HG03196 (cell line): ENCODE results near the gene TBC1D5.
"Not testable (repeated sequence)": the region's sequence is repeated elsewhere in the genome, so short reads cannot be mapped to it uniquely, and the experiment has no call there.

Experiments
- ATAC-seq: cut with Tn5 transposase; IDR thresholded peaks from one replicate; pipeline ENCODE4 v1.9.1; 2021; ENCODE audit not compliant: unreplicated experiment

The TBC1D5 gene

DNA sequence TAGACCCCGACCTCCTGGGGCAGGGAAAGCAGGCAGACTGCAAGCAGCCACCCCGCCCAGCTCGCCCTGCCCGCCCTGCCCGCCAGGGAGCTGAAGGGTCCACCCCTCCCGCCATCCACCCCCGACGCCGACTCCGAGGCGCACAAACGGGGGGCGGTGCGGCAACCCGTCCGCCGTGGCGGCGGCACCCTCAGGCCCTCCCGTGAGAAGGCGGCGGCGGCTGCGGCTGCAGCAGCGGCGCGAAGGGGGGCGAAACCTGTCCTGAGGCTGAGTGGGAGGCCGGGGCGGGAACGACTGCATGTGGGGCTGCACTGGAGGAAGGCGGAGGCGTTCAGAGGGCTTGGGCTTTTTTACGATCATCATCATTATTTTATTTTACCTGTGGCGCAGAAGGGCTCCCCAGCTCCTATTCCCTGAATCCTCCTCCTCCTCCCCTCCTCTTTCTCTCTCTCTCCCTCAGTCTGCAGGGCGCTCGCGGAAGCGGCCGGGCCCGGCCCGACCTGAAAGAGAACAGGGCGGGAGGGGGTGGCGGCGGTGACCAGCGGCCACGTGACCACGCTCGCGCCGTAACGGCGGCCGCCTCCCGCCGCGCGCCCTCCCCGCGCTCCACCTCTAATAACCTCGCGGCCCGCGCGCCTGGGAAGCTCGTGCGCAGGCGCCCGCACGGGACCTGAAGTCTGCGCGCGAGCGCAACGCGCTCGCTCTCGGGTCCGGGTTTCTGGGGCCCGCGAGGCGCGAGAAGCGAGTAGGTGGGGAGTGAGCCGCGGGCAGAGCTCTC lies at the start of gene TBC1D5:
TSS of gene TBC1D5 (minus strand) at position 530 of the 778 bp plus-strand sequence. CDS start 234,061 bp downstream, outside the sequence.
- peak; percentile 78 for ATAC-seq

GRCh38 chr3:17783426-17783825 lies 41.0 kb upstream of the TBC1D5 start:
- no peak for ATAC-seq

DNA sequence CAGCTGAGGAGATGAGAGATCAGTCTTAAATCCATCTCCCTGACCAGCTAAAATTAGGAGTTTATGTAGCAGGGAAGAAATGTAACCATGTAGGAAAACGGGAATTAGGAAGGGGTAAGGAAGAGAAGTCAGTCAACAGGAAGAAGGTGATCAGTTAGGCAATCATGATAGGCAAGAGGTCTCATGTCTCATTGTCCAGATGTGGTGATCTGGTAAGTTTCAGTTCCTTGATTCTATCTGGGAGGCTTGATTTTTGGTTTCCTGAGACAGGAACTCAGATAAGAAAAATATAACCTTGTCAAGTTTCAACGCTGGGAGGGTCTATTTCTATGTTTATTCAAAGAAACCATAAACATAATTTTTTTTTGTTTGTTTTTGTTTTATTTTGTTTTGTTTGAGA lies 40.3 kb upstream of the TBC1D5 start:
- ATAC-seq: no peak

DNA sequence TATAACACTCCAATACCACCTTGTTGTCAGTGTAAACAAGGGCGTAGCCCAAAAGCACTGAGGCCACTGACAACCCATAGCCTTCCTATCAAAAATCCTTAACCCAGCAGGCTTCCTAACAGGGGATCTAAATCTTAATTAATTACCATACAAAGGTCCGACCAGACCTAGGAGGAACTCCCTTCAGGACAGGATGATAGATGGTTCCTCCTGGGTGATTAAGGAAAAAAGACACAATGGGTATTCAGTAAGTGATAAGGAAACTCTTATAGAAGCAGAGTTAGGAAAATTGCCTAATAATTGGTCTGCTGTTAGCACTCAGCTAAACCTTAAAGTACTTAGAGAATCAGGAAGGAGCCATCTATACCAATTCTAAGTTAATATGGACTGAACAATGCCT lies 37.9 kb upstream of the TBC1D5 start:
- not testable (repeated sequence) for ATAC-seq

DNA sequence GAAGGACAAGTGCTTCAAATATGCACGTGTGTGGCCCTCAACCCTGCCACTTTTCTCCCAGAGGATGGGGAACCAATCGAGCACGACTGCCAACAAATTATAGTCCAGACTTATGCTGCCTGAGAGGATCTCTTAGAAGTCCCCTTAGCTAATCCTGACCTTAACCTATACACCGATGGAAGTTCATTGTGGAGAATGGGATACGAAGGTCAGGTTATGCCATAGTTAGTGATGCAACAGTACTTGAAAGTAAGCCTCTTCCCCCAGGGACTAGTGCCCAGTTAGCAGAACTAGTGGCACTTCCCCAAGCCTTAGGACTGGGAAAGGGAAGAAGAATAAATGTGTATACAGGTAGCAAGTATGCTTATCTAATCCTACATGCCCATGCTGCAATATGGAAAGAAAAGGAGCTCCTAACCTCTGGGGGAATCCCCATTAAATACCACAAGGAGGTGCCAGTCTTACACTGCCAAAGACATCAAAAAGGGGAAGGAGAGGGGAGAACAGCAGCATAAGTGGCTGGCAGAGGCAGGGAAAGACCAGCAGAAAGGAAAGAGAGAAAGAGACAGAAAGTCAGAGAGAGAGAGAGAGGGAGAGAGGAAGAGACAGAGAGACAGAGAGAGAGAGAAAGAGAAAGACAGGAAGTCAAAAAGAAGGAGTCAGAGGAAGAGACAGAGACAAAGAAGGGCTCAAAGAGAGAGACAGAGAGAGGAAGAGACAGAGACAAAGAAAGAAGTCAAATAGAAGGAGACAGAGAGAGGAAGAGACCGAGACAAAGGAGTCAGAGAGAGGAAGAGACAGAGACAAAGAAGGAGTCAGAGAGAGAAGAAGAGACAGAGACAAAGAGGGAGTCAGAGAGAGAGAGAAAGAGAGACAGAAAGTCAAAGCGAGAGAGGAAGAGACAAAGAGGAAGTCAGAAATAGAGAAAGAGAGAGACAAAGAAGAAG lies 37.1 kb upstream of the TBC1D5 start:
- not testable (repeated sequence) for ATAC-seq

DNA sequence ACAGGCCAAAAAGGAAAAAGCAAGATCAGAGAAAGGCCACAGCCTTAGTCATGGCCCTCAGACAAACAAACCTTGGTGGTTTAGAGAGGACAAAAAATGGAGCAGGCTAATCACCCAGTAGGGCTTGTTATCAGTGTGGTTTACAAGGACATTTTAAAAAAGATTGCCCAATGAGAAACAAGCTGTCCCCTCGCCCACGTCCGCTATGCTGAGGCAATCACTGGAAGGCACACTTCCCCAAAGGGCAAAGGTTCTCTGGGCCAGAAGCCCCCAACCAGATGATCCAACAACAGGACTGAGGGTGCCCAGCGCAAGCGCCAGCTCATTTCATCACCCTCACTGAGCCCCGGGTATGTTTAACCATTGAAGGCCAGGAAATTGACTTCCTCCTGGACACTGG lies 34.9 kb upstream of the TBC1D5 start:
- not testable (repeated sequence) for ATAC-seq

- ATAC-seq: no peak
These were observed 32.6 kb upstream of the TBC1D5 start for GRCh38 chr3:17775073-17775472.

DNA sequence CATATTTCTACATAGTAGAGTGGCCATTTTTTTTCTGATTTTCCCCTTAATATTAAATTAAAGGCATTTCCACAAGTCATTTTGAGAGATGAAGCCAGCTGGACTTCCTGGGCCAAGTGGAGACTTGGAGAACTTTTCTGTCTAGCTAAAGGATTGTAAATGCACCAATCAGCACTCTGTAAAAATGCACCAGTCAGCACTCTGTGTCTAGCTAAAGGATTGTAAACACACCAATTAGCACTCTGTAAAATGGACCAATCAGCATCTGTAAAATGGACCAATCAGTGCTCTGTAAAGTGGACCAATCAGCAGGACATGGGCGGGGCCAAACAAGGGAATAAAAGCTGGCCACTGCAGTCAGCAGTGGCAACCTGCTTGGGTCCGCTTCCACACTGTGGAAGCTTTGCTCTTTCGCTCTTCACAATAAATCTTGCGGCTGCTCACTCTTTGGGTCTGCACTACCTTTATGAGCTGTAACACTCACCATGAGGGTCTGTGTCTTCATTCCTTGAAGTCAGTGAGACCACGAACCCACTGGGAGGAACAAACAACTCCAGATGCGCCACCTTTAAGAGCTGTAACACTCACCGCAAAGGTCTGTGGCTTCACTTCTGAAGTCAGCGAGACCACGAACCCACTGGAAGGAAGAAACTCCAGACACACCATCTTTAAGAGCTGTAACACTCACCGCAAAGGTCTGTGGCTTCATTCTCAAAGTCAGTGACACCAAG lies 31.9 kb upstream of the TBC1D5 start:
- not testable (repeated sequence) for ATAC-seq

GRCh38 chr3:17772556-17772955 lies 30.1 kb upstream of the TBC1D5 start:
- no peak for ATAC-seq

- ATAC-seq: no peak
These were observed 29.0 kb upstream of the TBC1D5 start for GRCh38 chr3:17771177-17772017.

DNA sequence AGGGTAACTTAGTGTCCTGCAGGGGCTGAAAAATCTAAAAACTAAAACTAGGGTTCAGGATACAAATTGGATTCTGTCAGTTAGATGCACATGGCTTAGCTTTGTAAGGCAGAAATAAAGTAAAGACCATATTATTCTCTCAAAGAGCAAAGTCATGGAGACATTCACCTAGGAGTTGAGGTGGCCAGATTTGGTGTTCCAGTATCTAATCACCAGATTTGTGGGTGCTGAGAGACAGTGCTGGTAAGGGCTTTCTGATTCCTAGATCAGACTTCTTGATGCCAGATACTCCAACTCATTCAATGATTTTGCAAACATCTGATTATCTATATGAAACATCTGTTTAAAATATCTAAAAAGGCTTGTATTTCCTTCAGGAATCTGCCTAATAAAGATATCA lies 28.3 kb upstream of the TBC1D5 start:
- no peak for ATAC-seq

- peak; percentile 81 for ATAC-seq
These were observed 23.5 kb upstream of the TBC1D5 start for GRCh38 chr3:17765819-17766472.

DNA sequence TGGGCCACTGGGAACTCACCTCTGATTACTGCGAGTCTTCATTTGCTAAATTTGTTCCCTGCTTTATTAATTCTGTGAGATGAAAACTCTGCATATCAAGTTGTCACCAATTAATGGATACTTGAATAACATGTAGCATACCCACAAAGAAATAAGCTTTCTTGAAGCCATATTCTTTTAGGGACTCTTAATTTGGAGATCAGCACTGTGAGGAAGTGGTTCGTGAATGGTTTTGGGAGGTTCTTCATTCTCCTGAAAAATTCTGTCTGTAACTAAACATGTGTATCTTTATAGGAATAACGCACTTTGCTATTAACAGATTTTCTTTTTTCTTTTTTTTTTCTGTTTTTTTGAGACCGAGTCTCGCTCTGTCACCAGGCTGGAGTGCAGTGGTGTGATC lies 19.1 kb upstream of the TBC1D5 start:
- no peak for ATAC-seq

DNA sequence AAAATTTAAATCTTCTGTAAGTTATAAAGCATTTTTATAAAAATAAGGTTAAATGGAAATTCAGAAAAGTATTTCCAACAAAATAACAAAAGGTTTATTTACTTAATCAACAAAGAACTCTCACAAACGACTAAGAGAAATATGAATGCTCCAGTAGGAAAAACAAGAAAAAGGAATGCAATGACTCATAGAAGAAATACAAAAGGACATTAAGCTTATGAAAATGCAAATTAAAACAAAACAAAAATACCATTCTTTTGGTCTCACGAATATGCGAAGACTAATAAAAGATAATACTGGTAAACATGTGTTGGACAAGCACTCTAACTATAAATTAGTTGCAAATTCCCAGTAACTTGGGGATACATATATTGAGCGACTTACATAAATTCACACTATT lies 17.5 kb upstream of the TBC1D5 start:
- no peak for ATAC-seq

DNA sequence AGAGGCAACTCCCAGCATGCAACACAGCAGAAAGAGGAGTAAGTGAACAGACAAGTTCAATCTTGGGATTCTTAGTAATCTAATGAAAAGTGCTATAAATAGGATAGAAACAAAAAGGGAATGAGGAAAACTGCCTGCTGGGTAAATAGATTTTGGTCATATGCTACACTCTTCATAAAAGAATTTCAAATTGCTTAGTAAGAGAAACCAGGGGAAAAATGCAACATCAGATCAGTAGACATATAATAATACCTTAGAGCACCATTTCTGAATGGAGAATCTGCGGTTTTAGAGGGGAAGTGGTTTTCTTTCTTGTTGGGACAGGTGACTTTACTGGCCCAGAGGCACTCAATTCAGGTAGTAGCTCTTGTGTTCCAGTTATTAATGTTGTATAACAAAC lies 13.4 kb upstream of the TBC1D5 start:
- ATAC-seq: no peak

GRCh38 chr3:17753632-17753992 lies 11.2 kb upstream of the TBC1D5 start:
- no peak for ATAC-seq

DNA sequence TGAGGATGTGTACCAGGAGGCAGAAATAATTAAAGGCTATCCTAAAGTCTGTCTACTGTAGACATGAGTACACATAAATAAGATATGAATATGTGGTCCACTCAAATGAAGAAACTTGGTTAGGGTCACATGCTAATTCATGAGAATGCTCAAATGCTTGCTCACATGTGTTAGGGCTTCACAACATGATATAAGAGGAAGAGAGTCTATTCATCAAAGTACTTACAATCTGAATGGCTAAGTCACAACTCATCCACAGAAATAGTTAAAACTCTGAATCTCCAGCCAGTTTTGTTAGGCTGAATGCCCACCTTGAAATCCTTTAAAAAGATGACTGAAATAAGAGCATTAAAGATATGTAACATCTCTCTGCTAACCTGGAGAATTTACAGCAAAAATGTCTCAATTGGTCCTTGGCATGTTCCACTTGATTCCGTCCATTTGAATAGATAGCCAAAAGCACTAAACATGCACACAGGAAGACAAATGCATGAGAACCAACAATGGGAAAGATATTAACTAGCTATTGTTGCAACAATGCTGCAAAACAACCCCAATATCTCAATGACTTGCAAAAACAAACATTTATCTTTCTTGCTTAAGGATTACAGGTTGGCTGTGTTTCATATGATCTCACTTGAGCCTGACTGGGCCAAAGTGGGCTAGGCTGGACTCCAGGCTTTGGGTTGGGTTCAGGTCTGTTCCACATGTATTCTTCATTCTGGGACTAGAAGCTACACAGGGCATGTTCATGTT lies 10.6 kb upstream of the TBC1D5 start:
- ATAC-seq: no peak

- ATAC-seq: no peak
These were observed 10.0 kb upstream of the TBC1D5 start for GRCh38 chr3:17752436-17752835.

DNA sequence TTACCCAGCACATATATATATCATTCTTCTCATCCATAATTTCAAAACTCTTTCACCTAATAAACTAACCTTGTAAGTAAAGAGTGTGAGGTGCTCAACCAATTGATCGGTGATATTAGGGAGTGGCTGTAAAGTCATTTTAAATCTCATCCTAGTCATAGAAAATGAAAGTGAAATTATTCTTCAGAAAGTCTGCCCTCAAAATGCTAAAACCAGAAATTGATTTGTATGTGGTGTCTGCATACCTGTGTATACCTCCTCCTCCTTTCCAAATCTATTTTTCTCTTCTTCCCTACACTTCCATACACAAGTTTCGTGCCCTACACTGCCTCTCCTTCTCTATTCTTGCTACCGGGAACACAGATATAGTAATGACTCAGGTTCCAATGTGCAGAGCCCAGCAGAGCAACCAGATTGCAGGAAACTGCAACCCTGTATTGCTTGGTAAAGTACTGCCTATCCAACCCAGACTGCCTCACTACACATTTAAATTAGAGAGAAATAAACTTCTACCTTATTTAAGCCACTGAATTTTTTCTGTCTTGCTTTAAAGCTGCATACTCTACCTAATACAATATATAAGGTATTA lies 7.4 kb upstream of the TBC1D5 start:
- ATAC-seq: no peak
